A549 (cell line): ENCODE measurements around the gene ANK3.

Experiments
- CHD2 ChIP-seq: fragments of 150-350 bp; IDR thresholded peaks from 2 replicates; pipeline ENCODE4 v1.6.1; 2014; ENCODE audit warnings: low read length; ENCODE audit not compliant: partially characterized antibody
- EHF ChIP-seq: fragments of 250-450 bp; sonication (Bioruptor Pico); IDR thresholded peaks from 2 replicates; pipeline ENCODE4 v1.5.0; 2020; ENCODE audit warnings: mild to moderate bottlenecking
- EP300 ChIP-seq, 2 experiments: fragments of >200 bp; sonication (Bioruptor Twin); formaldehyde crosslinking; IDR thresholded peaks; 2 replicates in 1 of 2; 3 replicates in 1 of 2; pipeline ENCODE4 v1.6.1; 2016 to 2017
- FOSL2 ChIP-seq, 2 experiments: fragments of 450-650 bp in 1 of 2; fragments of >200 bp in 1 of 2; sonication (Bioruptor Twin) in 1 of 2; formaldehyde crosslinking; IDR thresholded peaks; 2 replicates each; pipeline versions ENCODE4 v1.5.0 to v1.6.1; 2016 to 2020; ENCODE audit warnings: mild to moderate bottlenecking in 1 of 2, moderate library complexity in 1 of 2
- NR3C1 ChIP-seq: fragments of >200 bp; sonication (Bioruptor Twin); formaldehyde crosslinking; IDR thresholded peaks from 3 replicates; pipeline ENCODE4 v1.6.1; 2017
- POLR2A ChIP-seq: IDR thresholded peaks from 2 replicates; pipeline ENCODE4 v1.6.1; 2012; ENCODE audit warnings: mild to moderate bottlenecking, low read length
- RNF2 ChIP-seq: fragments of 200-600 bp; sonication (generic); IDR thresholded peaks from 2 replicates; pipeline ENCODE4 v1.6.1; 2016; ENCODE audit warnings: low read depth, mild to moderate bottlenecking, antibody characterized with exemption, moderate library complexity, borderline replicate concordance
- TF ChIP-seq, protein P1 (sequence below): fragments of 200-600 bp; sonication (generic); IDR thresholded peaks from 2 replicates; pipeline ENCODE4 v1.6.1; 2016; ENCODE audit warnings: antibody characterized with exemption, mild to moderate bottlenecking, moderate library complexity
- TF ChIP-seq, protein P2 (sequence below): fragments of >200 bp; sonication (Bioruptor Twin); formaldehyde crosslinking; IDR thresholded peaks from 3 replicates; pipeline ENCODE4 v1.5.1; 2016
- TF ChIP-seq, protein P3 (sequence below): IDR thresholded peaks from 2 replicates; pipeline ENCODE4 v1.6.1; 2012

DNA sequence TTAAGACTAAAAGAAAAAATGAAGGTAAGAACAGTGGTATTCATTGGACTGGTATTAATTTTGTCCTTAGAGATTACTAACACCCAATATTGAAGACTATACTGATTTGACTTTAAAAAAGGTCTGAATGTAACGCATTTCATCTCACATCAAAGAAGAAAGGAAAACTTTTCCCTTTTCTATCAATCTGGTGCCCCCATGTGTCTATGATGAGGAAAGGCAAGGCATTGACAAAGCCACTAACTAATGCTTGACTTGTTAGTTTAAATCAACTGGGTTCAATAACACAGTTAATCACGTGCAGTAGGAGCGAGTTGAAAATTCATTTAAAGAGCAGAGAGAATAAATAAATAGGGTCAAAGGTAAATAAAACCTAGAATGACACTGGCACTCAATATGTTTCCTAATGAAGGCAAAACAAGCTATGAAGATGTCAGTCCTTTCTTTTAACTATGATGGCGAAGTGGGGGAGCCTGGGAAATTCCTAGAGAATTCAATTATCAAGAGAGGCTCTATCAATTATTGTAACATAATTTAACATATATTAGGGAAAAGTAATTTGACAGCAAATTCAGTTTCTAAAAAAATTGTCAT is 180.9 kb downstream of the ANK3 start:
- TF ChIP-seq, protein P1, sequence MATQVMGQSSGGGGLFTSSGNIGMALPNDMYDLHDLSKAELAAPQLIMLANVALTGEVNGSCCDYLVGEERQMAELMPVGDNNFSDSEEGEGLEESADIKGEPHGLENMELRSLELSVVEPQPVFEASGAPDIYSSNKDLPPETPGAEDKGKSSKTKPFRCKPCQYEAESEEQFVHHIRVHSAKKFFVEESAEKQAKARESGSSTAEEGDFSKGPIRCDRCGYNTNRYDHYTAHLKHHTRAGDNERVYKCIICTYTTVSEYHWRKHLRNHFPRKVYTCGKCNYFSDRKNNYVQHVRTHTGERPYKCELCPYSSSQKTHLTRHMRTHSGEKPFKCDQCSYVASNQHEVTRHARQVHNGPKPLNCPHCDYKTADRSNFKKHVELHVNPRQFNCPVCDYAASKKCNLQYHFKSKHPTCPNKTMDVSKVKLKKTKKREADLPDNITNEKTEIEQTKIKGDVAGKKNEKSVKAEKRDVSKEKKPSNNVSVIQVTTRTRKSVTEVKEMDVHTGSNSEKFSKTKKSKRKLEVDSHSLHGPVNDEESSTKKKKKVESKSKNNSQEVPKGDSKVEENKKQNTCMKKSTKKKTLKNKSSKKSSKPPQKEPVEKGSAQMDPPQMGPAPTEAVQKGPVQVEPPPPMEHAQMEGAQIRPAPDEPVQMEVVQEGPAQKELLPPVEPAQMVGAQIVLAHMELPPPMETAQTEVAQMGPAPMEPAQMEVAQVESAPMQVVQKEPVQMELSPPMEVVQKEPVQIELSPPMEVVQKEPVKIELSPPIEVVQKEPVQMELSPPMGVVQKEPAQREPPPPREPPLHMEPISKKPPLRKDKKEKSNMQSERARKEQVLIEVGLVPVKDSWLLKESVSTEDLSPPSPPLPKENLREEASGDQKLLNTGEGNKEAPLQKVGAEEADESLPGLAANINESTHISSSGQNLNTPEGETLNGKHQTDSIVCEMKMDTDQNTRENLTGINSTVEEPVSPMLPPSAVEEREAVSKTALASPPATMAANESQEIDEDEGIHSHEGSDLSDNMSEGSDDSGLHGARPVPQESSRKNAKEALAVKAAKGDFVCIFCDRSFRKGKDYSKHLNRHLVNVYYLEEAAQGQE, result no peak
- TF ChIP-seq FOSL2 (IDR thresholded peaks at IDR 0.05) (no peak), FOSL2 (CRISPR knock-in tag; IDR thresholded peaks at IDR 0.05) (no peak), CHD2 (no peak), EP300 (IDR thresholded peaks at IDR 0.05) (no peak), POLR2A (no peak), RNF2 (no peak), EHF (CRISPR knock-in tag) (no peak), NR3C1 (no peak)
- TF ChIP-seq, protein P2, sequence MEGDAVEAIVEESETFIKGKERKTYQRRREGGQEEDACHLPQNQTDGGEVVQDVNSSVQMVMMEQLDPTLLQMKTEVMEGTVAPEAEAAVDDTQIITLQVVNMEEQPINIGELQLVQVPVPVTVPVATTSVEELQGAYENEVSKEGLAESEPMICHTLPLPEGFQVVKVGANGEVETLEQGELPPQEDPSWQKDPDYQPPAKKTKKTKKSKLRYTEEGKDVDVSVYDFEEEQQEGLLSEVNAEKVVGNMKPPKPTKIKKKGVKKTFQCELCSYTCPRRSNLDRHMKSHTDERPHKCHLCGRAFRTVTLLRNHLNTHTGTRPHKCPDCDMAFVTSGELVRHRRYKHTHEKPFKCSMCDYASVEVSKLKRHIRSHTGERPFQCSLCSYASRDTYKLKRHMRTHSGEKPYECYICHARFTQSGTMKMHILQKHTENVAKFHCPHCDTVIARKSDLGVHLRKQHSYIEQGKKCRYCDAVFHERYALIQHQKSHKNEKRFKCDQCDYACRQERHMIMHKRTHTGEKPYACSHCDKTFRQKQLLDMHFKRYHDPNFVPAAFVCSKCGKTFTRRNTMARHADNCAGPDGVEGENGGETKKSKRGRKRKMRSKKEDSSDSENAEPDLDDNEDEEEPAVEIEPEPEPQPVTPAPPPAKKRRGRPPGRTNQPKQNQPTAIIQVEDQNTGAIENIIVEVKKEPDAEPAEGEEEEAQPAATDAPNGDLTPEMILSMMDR, result peak; percentile 93
- TF ChIP-seq, protein P3, sequence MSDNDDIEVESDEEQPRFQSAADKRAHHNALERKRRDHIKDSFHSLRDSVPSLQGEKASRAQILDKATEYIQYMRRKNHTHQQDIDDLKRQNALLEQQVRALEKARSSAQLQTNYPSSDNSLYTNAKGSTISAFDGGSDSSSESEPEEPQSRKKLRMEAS, result no peak
